Measurements from ENCODE around the gene RALGAPA2. TPM values are rescaled to one million over a fixed set of nuclear protein-coding genes. Genes with fewer than 3 reads are reported as not detected.

The RALGAPA2 gene
- polyA plus RNA-seq, 1 of the 3 experiments (the other 2 are of a cell fraction) = 1.0 TPM

DNA sequence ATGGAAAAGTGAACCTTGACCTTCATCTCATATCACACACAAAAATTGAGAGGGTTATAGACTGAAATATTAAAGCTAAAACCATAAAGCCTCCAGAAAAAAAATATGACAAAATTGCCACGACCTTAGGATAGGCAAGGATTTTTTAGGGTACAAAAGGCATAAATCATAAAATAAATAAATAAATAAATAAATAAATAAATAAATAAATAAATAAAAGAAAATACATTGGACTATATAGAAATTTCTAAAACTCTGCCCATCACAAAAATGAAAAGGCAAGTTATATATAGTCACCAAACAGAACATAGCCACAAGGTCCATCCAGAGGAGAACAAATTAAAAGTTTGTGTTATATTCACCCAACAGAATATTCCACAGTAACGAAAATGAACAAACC, 235.9 kb downstream of the RALGAPA2 start (continued):
- TF ChIP-seq, protein P1, sequence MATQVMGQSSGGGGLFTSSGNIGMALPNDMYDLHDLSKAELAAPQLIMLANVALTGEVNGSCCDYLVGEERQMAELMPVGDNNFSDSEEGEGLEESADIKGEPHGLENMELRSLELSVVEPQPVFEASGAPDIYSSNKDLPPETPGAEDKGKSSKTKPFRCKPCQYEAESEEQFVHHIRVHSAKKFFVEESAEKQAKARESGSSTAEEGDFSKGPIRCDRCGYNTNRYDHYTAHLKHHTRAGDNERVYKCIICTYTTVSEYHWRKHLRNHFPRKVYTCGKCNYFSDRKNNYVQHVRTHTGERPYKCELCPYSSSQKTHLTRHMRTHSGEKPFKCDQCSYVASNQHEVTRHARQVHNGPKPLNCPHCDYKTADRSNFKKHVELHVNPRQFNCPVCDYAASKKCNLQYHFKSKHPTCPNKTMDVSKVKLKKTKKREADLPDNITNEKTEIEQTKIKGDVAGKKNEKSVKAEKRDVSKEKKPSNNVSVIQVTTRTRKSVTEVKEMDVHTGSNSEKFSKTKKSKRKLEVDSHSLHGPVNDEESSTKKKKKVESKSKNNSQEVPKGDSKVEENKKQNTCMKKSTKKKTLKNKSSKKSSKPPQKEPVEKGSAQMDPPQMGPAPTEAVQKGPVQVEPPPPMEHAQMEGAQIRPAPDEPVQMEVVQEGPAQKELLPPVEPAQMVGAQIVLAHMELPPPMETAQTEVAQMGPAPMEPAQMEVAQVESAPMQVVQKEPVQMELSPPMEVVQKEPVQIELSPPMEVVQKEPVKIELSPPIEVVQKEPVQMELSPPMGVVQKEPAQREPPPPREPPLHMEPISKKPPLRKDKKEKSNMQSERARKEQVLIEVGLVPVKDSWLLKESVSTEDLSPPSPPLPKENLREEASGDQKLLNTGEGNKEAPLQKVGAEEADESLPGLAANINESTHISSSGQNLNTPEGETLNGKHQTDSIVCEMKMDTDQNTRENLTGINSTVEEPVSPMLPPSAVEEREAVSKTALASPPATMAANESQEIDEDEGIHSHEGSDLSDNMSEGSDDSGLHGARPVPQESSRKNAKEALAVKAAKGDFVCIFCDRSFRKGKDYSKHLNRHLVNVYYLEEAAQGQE (IDR thresholded peaks at IDR 0.05; ENCODE audit: low read depth, low read length) = no peak
- no peak for TF ChIP-seq TEAD4 (IDR thresholded peaks at IDR 0.05; ENCODE audit: borderline replicate concordance, insufficient read depth)
- no peak for TF ChIP-seq FOXJ3 (CRISPR knock-in tag; IDR thresholded peaks at IDR 0.05)
- TF ChIP-seq SMC3 (IDR thresholded peaks at IDR 0.05; ENCODE audit: low read depth, low read length) = no peak
- TF ChIP-seq YY1 (IDR thresholded peaks at IDR 0.05; ENCODE audit: low read depth) = no peak
- TF ChIP-seq EP300 (IDR thresholded peaks at IDR 0.05; ENCODE audit: borderline replicate concordance in 1 of 2, low read depth in 1 of 2, low read length in 1 of 2) = no peak

DNA sequence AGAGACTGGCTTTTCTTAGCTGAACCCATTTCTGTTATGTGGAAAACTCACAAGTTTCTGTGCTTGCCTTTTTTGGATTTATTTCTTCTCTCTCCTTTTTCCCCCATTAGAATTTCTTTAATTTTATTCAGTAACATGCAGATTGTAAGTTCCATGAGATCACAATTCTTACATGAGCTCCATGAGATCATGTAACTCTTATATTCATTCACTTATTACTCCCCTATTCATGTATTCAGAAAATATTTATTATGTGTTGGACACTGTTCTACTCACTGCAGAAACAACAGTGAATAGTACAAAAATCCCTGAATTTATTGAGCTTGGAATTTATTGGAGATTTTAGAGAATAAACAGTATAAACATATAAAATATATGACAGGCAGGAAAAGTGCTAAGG, 238.8 kb downstream of the RALGAPA2 start:
- ChIA-PET CTCF (interaction anchor here (0.9 to 1.3 kb wide), 3 partner anchors 16 to 398 kb away, joined by 3 to 5 read pairs (median 3); no protein-coding TSS in a partner anchor), POLR2A (no interaction called here)
- Histone ChIP-seq H3K4me2 (no peak overlapping the region), H2AFZ (ENCODE audit: low read depth) (no peak overlapping the region), H3K9me2 (no peaks in the 10 kb centered on the region), H3K27ac (ENCODE audit: low read depth in 2 of 2, low read length in 1 of 2) (no peak overlapping the region), H3K27me3 (ENCODE audit: insufficient read depth) (no peaks in the 10 kb centered on the region), H3K9ac (no peak overlapping the region), H3K9me3 (no peaks in the 10 kb centered on the region), H3K4me1 (ENCODE audit: control insufficient read depth in 1 of 2, insufficient read depth in 2 of 2, low read depth in 1 of 2, low read length in 1 of 2) (peaks cover 0 to 4% of the 10 kb centered on the region in 2 experiments; a peak in 1 of 4 replicates), H3K4me3 (ENCODE audit: low read depth in 2 of 2, low read length in 1 of 2) (no peak overlapping the region), H3K79me2 (ENCODE audit: insufficient read depth) (no peaks in the 10 kb centered on the region), H3F3A (replicated peaks; ENCODE audit: insufficient read depth) (no peaks in the 10 kb centered on the region), H3K36me3 (replicated peaks in 1 of 2; ENCODE audit: control insufficient read depth in 1 of 2, insufficient read depth in 2 of 2, low read length in 1 of 2) (peaks cover 0 to 2% of the 10 kb centered on the region in 2 experiments), H4K20me1 (ENCODE audit: insufficient read depth) (no peaks in the 10 kb centered on the region)
- no peak for DNase-seq
- TF ChIP-seq, protein P2, sequence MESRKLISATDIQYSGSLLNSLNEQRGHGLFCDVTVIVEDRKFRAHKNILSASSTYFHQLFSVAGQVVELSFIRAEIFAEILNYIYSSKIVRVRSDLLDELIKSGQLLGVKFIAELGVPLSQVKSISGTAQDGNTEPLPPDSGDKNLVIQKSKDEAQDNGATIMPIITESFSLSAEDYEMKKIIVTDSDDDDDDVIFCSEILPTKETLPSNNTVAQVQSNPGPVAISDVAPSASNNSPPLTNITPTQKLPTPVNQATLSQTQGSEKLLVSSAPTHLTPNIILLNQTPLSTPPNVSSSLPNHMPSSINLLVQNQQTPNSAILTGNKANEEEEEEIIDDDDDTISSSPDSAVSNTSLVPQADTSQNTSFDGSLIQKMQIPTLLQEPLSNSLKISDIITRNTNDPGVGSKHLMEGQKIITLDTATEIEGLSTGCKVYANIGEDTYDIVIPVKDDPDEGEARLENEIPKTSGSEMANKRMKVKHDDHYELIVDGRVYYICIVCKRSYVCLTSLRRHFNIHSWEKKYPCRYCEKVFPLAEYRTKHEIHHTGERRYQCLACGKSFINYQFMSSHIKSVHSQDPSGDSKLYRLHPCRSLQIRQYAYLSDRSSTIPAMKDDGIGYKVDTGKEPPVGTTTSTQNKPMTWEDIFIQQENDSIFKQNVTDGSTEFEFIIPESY (IDR thresholded peaks at IDR 0.05; ENCODE audit: borderline replicate concordance, low read depth) = no peak
- TF ChIP-seq JUND (IDR thresholded peaks at IDR 0.05) (no peak), SMC3 (IDR thresholded peaks at IDR 0.05; ENCODE audit: low read depth, low read length) (no peak), CHD2 (IDR thresholded peaks at IDR 0.05; ENCODE audit: low read length, partially characterized antibody) (no peak), GATA2 (CRISPR knock-in tag; IDR thresholded peaks at IDR 0.05) (no peak), MEF2A (IDR thresholded peaks at IDR 0.05; ENCODE audit: borderline replicate concordance, low read depth) (no peak)
- TF ChIP-seq, protein P3, sequence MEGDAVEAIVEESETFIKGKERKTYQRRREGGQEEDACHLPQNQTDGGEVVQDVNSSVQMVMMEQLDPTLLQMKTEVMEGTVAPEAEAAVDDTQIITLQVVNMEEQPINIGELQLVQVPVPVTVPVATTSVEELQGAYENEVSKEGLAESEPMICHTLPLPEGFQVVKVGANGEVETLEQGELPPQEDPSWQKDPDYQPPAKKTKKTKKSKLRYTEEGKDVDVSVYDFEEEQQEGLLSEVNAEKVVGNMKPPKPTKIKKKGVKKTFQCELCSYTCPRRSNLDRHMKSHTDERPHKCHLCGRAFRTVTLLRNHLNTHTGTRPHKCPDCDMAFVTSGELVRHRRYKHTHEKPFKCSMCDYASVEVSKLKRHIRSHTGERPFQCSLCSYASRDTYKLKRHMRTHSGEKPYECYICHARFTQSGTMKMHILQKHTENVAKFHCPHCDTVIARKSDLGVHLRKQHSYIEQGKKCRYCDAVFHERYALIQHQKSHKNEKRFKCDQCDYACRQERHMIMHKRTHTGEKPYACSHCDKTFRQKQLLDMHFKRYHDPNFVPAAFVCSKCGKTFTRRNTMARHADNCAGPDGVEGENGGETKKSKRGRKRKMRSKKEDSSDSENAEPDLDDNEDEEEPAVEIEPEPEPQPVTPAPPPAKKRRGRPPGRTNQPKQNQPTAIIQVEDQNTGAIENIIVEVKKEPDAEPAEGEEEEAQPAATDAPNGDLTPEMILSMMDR (IDR thresholded peaks at IDR 0.05) = no peak
